Endothelial cell of umbilical vein (primary cell): ENCODE results near the gene TNS2. TPM values are rescaled to one million over a fixed set of nuclear protein-coding genes. Genes with fewer than 3 reads are reported as not detected.

Experiments
- BruUV-seq: library from RNA; stranded (reverse); fragments of 400-500 nt; replicated peaks from 2 replicates; lab custom pipeline; 2021; lab: Mats Ljungman, UMichigan
- CTCF ChIA-PET: fragments of 300-600, 350-600 bp; sonication (Branson Sonifier 250); formaldehyde crosslinking; loops from one replicate; lab custom pipeline; 2021; ENCODE audit warnings: antibody characterized with exemption, inconsistent platforms; lab: Charles Lee
- POLR2A ChIA-PET: fragments of 300-600, 350-600 bp; sonication (Branson Sonifier 250); formaldehyde crosslinking; loops from one replicate; lab custom pipeline; 2021; ENCODE audit warnings: antibody characterized with exemption, inconsistent platforms; lab: Charles Lee
- DNase-seq: peaks from one replicate; pipeline ENCODE4 v3.0.0-alpha.2; 2011; ENCODE audit warnings: low read depth, low spot score
- FAIRE-seq: peaks from 2 replicates; lab custom pipeline; 2011; peaks lifted over from hg19 to GRCh38; lab: Jason Lieb, UNC
- H2AFZ ChIP-seq: 2 replicates; pipeline ENCODE4 v1.6.0; 2012; ENCODE audit warnings: low read depth, low read length, control low read depth, inconsistent platforms
- H3K27ac ChIP-seq: 2 replicates; pipeline ENCODE4 v1.5.1; 2011; ENCODE audit warnings: low read depth, mild to moderate bottlenecking, control low read depth, low read length, moderate library complexity; ENCODE audit not compliant: insufficient read depth
- H3K27me3 ChIP-seq, 2 experiments: 2 replicates each; pipeline versions ENCODE4 v1.6.0 to v1.6.1; 2011; ENCODE audit warnings: low read length in 2 of 2, mixed read lengths in 1 of 2; ENCODE audit not compliant: control insufficient read depth in 2 of 2, insufficient read depth in 2 of 2
- H3K36me3 ChIP-seq, 2 experiments: 2 replicates in 1 of 2; 3 replicates in 1 of 2; pipeline ENCODE4 v1.5.1; 2011; ENCODE audit warnings: low read length in 2 of 2, mild to moderate bottlenecking in 1 of 2, moderate library complexity in 1 of 2; ENCODE audit not compliant: control insufficient read depth in 2 of 2, insufficient read depth in 2 of 2; ENCODE audit errors: extremely low read depth in 1 of 2
- H3K4me1 ChIP-seq: 3 replicates; pipeline ENCODE4 v1.5.1; 2011; ENCODE audit warnings: mild to moderate bottlenecking, low read length; ENCODE audit not compliant: control insufficient read depth, insufficient read depth; ENCODE audit errors: extremely low read depth
- H3K4me2 ChIP-seq: 2 replicates; pipeline ENCODE4 v1.6.1; 2011; ENCODE audit warnings: low read length, control low read depth, mixed read lengths; ENCODE audit not compliant: insufficient read depth
- H3K4me3 ChIP-seq, 3 experiments: fragments of 200-600 bp in 1 of 3; sonication (generic), shearing (Covaris generic) in 1 of 3; replicated peaks in 1 of 3; 2 replicates each; pipeline ENCODE4 v1.5.1; 2011 to 2016; ENCODE audit warnings: control low read depth in 3 of 3, low read length in 3 of 3, mild to moderate bottlenecking in 2 of 3, inconsistent platforms in 1 of 3, low read depth in 1 of 3, moderate library complexity in 1 of 3; ENCODE audit not compliant: insufficient read depth in 1 of 3
- H3K79me2 ChIP-seq: 2 replicates; pipeline ENCODE4 v1.6.0; 2012; ENCODE audit warnings: low read length, inconsistent platforms; ENCODE audit not compliant: control insufficient read depth, insufficient read depth
- H3K9ac ChIP-seq: replicated peaks from 2 replicates; pipeline ENCODE3; 2011; ENCODE audit warnings: low read length, control low read depth; ENCODE audit not compliant: insufficient read depth; ENCODE audit errors: extremely low read depth
- H3K9me1 ChIP-seq: replicated peaks from 3 replicates; pipeline ENCODE4 v1.6.0; 2011; ENCODE audit warnings: mild to moderate bottlenecking, low read length; ENCODE audit not compliant: control insufficient read depth, insufficient read depth; ENCODE audit errors: extremely low read depth
- H3K9me3 ChIP-seq: replicated peaks from 2 replicates; pipeline ENCODE4 v1.5.1; 2012; ENCODE audit warnings: low read length, inconsistent platforms; ENCODE audit not compliant: control insufficient read depth, insufficient read depth
- H4K20me1 ChIP-seq: replicated peaks from 2 replicates; pipeline ENCODE3; 2011; ENCODE audit warnings: mild to moderate bottlenecking, low read length; ENCODE audit not compliant: control insufficient read depth, insufficient read depth; ENCODE audit errors: extremely low read depth
- CTCF ChIP-seq, 2 donors: IDR thresholded peaks; 1 replicate in 1 of 2; 2 replicates in 1 of 2; pipeline ENCODE4 v1.5.1; 2011; ENCODE audit warnings: low read length in 2 of 2, mild to moderate bottlenecking in 2 of 2, moderate library complexity in 2 of 2, control low read depth in 1 of 2, inconsistent platforms in 1 of 2, low read depth in 1 of 2; ENCODE audit not compliant: insufficient read depth in 1 of 2; ENCODE audit errors: extremely low read depth in 1 of 2
- EZH2 ChIP-seq: IDR thresholded peaks from 2 replicates; pipeline ENCODE4 v1.6.1; 2012; ENCODE audit warnings: borderline replicate concordance, low read depth, mild to moderate bottlenecking, moderate library complexity, low read length, inconsistent platforms; ENCODE audit not compliant: severe bottlenecking
- FOS ChIP-seq: IDR thresholded peaks from 2 replicates; pipeline ENCODE4 v1.6.1; 2011; ENCODE audit warnings: mild to moderate bottlenecking, low read length, moderate library complexity, borderline replicate concordance; ENCODE audit not compliant: insufficient read depth
- GATA2 ChIP-seq: IDR thresholded peaks from 2 replicates; pipeline ENCODE4 v1.7.0; 2011; ENCODE audit warnings: low read depth, mild to moderate bottlenecking, moderate library complexity, mixed read lengths, low read length; ENCODE audit not compliant: insufficient read length, insufficient read depth
- JUN ChIP-seq: IDR thresholded peaks from 2 replicates; pipeline ENCODE4 v1.6.1; 2011; ENCODE audit warnings: borderline replicate concordance, low read depth; ENCODE audit not compliant: insufficient read length, insufficient read depth
- MYC ChIP-seq: IDR thresholded peaks from one replicate; pipeline ENCODE4 v1.6.1; 2011; ENCODE audit warnings: mild to moderate bottlenecking, low read depth, low read length
- POLR2A ChIP-seq: IDR thresholded peaks from 2 replicates; pipeline ENCODE4 v1.6.1; 2012; ENCODE audit warnings: low read depth, mild to moderate bottlenecking, control low read depth, low read length
- POLR2AphosphoS5 ChIP-seq: IDR thresholded peaks from 2 replicates; pipeline ENCODE4 v1.6.1; 2012; ENCODE audit warnings: low read depth, mild to moderate bottlenecking, control low read depth, low read length, moderate library complexity; ENCODE audit not compliant: insufficient read depth
- dilution Hi-C: fragments of 300-500 bp; cut with MboI; formaldehyde crosslinking; loops from one replicate; pipeline ENCODE4 v1.15.0; 2019; ENCODE audit warnings: low sequenced_read_pairs; ENCODE audit not compliant: extremely low pct_ligation_motif_present
- intact Hi-C: fragments of 100-400 bp; cut with micrococcal nuclease; formaldehyde crosslinking; loops from one replicate; pipeline ENCODE4 v1.10.0; 2022
- polyA plus RNA-seq, 4 experiments: library from polyadenylated mRNA; depleted of rRNA in 3 of 4; stranded (reverse) in 3 of 4; unstranded in 1 of 4; fragments of >200 nt; gene quantifications; 2 replicates each; pipeline versions ENCODE4 v1.2.1 to v1.2.3, GENCODE V29; 2011 to 2012; ENCODE audit warnings: missing spikeins in 1 of 4
- total RNA-seq: library from RNA; stranded (reverse); gene quantifications from 2 replicates; pipeline ENCODE4 v1.2.3, GENCODE V29; 2021
- TF ChIP-seq, protein P1 (sequence below): IDR thresholded peaks from 2 replicates; pipeline ENCODE4 v1.6.1; 2011; ENCODE audit not compliant: insufficient read depth, insufficient read length

Gene TNS2
- total and polyA plus RNA-seq, 2 donors (not counting 3 experiments of a cell fraction or from before 2014, with no cell fraction given), result 84.5 to 106 TPM

DNA sequence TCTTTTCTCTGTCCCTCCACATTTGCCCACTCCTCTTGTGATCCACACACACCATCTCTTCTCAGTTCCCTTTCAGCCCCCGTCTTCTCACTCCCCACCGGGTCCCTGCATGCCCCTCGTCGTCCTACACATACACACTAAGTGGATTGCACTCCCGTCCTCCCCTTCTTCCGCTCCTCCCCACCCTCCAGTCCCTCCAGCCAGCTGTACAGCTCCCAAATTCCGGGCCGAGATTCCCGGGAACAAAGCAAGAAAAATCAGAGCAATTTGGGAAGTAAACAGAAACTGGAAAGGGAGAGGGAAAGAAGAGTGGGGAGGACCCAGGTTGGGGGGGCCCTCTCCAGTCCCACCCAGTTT, 47.3 kb downstream of the TNS2 start:
- intact Hi-C loops (loop anchor here (5.0 kb wide), 1 partner anchor 45 kb away; the partner anchor contains the start of gene TNS2), dilution Hi-C loops (no loop called here)
- no TSS peak for BruUV-seq
- no peaks in the 10 kb centered on the region for H3K27me3 ChIP-seq
- no peaks in the 10 kb centered on the region for H4K20me1 ChIP-seq
- no peaks in the 10 kb centered on the region for H3K9me1 ChIP-seq
- peaks cover 27% of the 10 kb centered on the region for H3K4me1 ChIP-seq
- FAIRE-seq, result peak; percentile 60
- CTCF ChIA-PET, result interaction anchor here (0.6 to 10.8 kb wide), 6 partner anchors 10 to 100 kb away, joined by 3 to 463 read pairs (median 4); partner anchors contain the start of gene SPRYD3
- peak overlapping the region; percentile 43 to 50 (median 48) for H3K4me3 ChIP-seq
- H3K79me2 ChIP-seq, result no peaks in the 10 kb centered on the region
- peak overlapping the region; percentile 99 for H2AFZ ChIP-seq
- H3K27ac ChIP-seq, result no peak overlapping the region
- no peaks in the 10 kb centered on the region for H3K36me3 ChIP-seq
- POLR2A ChIA-PET, result interaction anchor here (0.6 to 1.9 kb wide), 2 partner anchors 18 to 46 kb away, joined by 4 to 10 read pairs; partner anchors contain the start of gene SPRYD3
- no peak for TF ChIP-seq JUN
- TF ChIP-seq POLR2AphosphoS5, result no peak
- no peak for TF ChIP-seq FOS
- TF ChIP-seq, protein P1, sequence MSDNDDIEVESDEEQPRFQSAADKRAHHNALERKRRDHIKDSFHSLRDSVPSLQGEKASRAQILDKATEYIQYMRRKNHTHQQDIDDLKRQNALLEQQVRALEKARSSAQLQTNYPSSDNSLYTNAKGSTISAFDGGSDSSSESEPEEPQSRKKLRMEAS, result no peak
- no peak for TF ChIP-seq MYC
- TF ChIP-seq EZH2, result no peak
- TF ChIP-seq POLR2A, result no peak
- TF ChIP-seq GATA2, result no peak
- no peak for TF ChIP-seq CTCF (IDR thresholded peaks at IDR 0.05; ENCODE audit: extremely low read depth in 1 of 2, insufficient read depth in 1 of 2, low read depth in 1 of 2, low read length in 2 of 2)
- peak overlapping the region; percentile 56 for H3K4me2 ChIP-seq
- no peaks in the 10 kb centered on the region for H3K9me3 ChIP-seq
- peak overlapping the region; percentile 8 for H3K9ac ChIP-seq
- DNase-seq, result peak; percentile 11
